ENCODE measurements around the gene HOTAIR. TPM values are rescaled to one million over a fixed set of nuclear protein-coding genes. Genes with fewer than 3 reads are reported as not detected.

Gene HOTAIR
- total RNA-seq, 1 experiment from 2014 or later: 5.5 TPM

- no peaks in the 10 kb centered on the region for H3K36me3 ChIP-seq (ENCODE audit: insufficient read depth, low read length, poor library complexity, severe bottlenecking)
- intact Hi-C loops (cut with micrococcal nuclease; ENCODE audit: unreplicated experiment): no loop called here
- CTCF ChIA-PET: no interaction called here
- H3K27me3 ChIP-seq (replicated peaks; ENCODE audit: insufficient read depth, low read depth, low read length, poor library complexity): no peaks in the 10 kb centered on the region
- no peak overlapping the region for H3K4me3 ChIP-seq (ENCODE audit: low read depth, low read length, poor library complexity, severe bottlenecking)
- TF ChIP-seq, protein P1, sequence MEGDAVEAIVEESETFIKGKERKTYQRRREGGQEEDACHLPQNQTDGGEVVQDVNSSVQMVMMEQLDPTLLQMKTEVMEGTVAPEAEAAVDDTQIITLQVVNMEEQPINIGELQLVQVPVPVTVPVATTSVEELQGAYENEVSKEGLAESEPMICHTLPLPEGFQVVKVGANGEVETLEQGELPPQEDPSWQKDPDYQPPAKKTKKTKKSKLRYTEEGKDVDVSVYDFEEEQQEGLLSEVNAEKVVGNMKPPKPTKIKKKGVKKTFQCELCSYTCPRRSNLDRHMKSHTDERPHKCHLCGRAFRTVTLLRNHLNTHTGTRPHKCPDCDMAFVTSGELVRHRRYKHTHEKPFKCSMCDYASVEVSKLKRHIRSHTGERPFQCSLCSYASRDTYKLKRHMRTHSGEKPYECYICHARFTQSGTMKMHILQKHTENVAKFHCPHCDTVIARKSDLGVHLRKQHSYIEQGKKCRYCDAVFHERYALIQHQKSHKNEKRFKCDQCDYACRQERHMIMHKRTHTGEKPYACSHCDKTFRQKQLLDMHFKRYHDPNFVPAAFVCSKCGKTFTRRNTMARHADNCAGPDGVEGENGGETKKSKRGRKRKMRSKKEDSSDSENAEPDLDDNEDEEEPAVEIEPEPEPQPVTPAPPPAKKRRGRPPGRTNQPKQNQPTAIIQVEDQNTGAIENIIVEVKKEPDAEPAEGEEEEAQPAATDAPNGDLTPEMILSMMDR (conservative IDR thresholded peaks at IDR 0.05; ENCODE audit: low read depth, low read length): no peak
- no peak for TF ChIP-seq EZH2 (IDR thresholded peaks at IDR 0.05; ENCODE audit: borderline replicate concordance, low read depth, low read length, poor library complexity, severe bottlenecking)
- H3K9me3 ChIP-seq (ENCODE audit: low read depth, low read length, poor library complexity, severe bottlenecking): no peaks in the 10 kb centered on the region
- no TSS peak for BruUV-seq (replicated peaks)
- no peak for DNase-seq (ENCODE audit: low spot score)
- POLR2A ChIA-PET (ENCODE audit: low non-redundant PET): no interaction called here
- peaks cover 5% of the 10 kb centered on the region for H3K4me1 ChIP-seq (ENCODE audit: insufficient read depth, low read length, poor library complexity, severe bottlenecking)
- H3K27ac ChIP-seq (ENCODE audit: low read depth, low read length, poor library complexity, severe bottlenecking): no peak overlapping the region
These were observed 13.6 kb downstream of the HOTAIR start for GRCh38 chr12:53961025-53961761.

GRCh38 chr12:53960187-53961024 is 14.3 kb downstream of the HOTAIR start:
- Histone ChIP-seq H3K36me3 (ENCODE audit: insufficient read depth, low read length, poor library complexity, severe bottlenecking) (no peaks in the 10 kb centered on the region), H3K9me3 (ENCODE audit: low read depth, low read length, poor library complexity, severe bottlenecking) (no peaks in the 10 kb centered on the region), H3K4me3 (ENCODE audit: low read depth, low read length, poor library complexity, severe bottlenecking) (no peak overlapping the region), H3K27me3 (replicated peaks; ENCODE audit: insufficient read depth, low read depth, low read length, poor library complexity) (peaks cover 4% of the 10 kb centered on the region), H3K4me1 (ENCODE audit: insufficient read depth, low read length, poor library complexity, severe bottlenecking) (peaks cover 6% of the 10 kb centered on the region), H3K27ac (ENCODE audit: low read depth, low read length, poor library complexity, severe bottlenecking) (no peak overlapping the region)
- TF ChIP-seq, protein P1 (conservative IDR thresholded peaks at IDR 0.05; ENCODE audit: low read depth, low read length): no peak
- no peak for TF ChIP-seq EZH2 (IDR thresholded peaks at IDR 0.05; ENCODE audit: borderline replicate concordance, low read depth, low read length, poor library complexity, severe bottlenecking)
- intact Hi-C loops (cut with micrococcal nuclease; ENCODE audit: unreplicated experiment): no loop called here
- no peak for DNase-seq (ENCODE audit: low spot score)
- BruUV-seq (replicated peaks): no TSS peak
- ChIA-PET POLR2A (ENCODE audit: low non-redundant PET) (no interaction called here), CTCF (no interaction called here)

GRCh38 chr12:53959314-53959713 is 15.4 kb downstream of the HOTAIR start:
- no peak for DNase-seq (ENCODE audit: low spot score)
- ChIA-PET CTCF (no interaction called here), POLR2A (ENCODE audit: low non-redundant PET) (no interaction called here)
- no peaks in the 10 kb centered on the region for H3K9me3 ChIP-seq (ENCODE audit: low read depth, low read length, poor library complexity, severe bottlenecking)
- intact Hi-C loops (cut with micrococcal nuclease; ENCODE audit: unreplicated experiment): no loop called here
- H3K36me3 ChIP-seq (ENCODE audit: insufficient read depth, low read length, poor library complexity, severe bottlenecking): no peaks in the 10 kb centered on the region
- no peak overlapping the region for H3K4me3 ChIP-seq (ENCODE audit: low read depth, low read length, poor library complexity, severe bottlenecking)
- peaks cover 3% of the 10 kb centered on the region for H3K4me1 ChIP-seq (ENCODE audit: insufficient read depth, low read length, poor library complexity, severe bottlenecking)
- TF ChIP-seq EZH2 (IDR thresholded peaks at IDR 0.05; ENCODE audit: borderline replicate concordance, low read depth, low read length, poor library complexity, severe bottlenecking): no peak
- TF ChIP-seq, protein P1 (conservative IDR thresholded peaks at IDR 0.05; ENCODE audit: low read depth, low read length): no peak
- BruUV-seq (replicated peaks): no TSS peak
- peaks cover 6% of the 10 kb centered on the region for H3K27me3 ChIP-seq (replicated peaks; ENCODE audit: insufficient read depth, low read depth, low read length, poor library complexity)
- no peak overlapping the region for H3K27ac ChIP-seq (ENCODE audit: low read depth, low read length, poor library complexity, severe bottlenecking)
